ENCODE measurements around the gene MAG.

MAG gene

DNA sequence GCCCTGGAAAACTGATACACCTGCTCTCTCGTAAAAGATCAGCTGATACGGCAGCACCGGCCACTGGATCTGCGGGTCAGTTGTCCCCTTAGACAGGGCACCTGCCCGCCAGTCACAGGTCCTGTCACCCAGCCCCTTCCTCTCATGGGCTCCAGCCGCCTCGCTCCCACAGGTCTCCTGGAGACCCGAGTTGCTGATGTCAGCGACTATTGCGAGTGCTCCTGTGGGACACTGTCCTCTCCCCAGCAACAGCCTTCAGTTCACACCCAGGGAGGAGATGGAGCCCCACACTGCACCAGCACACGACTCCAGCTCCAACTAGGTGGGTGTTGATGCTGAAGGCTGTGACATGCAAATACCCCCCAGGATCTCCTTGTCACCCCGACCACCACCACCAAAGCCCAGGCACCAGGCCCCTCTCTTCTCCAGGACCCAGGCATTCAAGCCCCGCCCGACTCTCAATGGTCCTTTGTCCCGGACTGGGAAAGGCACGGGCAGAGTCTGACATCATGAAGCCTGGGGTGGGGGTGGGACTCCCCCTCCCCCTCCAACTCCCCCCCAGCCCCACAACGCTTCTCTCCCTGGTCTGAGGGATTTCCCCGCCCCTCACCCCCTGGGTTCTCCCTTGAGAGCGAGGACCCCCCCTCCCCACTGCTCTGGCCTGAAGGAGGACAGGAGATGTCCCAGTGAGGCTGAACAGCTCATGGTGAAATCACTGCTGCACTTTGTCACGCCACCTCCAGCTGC is 1.4 kb upstream of the MAG start:
- no peak for DNase-seq (ENCODE audit: low read depth, low spot score)
- TF ChIP-seq, protein P1, sequence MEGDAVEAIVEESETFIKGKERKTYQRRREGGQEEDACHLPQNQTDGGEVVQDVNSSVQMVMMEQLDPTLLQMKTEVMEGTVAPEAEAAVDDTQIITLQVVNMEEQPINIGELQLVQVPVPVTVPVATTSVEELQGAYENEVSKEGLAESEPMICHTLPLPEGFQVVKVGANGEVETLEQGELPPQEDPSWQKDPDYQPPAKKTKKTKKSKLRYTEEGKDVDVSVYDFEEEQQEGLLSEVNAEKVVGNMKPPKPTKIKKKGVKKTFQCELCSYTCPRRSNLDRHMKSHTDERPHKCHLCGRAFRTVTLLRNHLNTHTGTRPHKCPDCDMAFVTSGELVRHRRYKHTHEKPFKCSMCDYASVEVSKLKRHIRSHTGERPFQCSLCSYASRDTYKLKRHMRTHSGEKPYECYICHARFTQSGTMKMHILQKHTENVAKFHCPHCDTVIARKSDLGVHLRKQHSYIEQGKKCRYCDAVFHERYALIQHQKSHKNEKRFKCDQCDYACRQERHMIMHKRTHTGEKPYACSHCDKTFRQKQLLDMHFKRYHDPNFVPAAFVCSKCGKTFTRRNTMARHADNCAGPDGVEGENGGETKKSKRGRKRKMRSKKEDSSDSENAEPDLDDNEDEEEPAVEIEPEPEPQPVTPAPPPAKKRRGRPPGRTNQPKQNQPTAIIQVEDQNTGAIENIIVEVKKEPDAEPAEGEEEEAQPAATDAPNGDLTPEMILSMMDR (IDR thresholded peaks at IDR 0.05; ENCODE audit: low read depth, low read length): no peak
- in situ Hi-C loops (cut with HindIII; ENCODE audit: low sequenced_read_pairs): no loop called here
- no peak overlapping the region for H3K4me3 ChIP-seq (ENCODE audit: low read depth, low read length)

DNA sequence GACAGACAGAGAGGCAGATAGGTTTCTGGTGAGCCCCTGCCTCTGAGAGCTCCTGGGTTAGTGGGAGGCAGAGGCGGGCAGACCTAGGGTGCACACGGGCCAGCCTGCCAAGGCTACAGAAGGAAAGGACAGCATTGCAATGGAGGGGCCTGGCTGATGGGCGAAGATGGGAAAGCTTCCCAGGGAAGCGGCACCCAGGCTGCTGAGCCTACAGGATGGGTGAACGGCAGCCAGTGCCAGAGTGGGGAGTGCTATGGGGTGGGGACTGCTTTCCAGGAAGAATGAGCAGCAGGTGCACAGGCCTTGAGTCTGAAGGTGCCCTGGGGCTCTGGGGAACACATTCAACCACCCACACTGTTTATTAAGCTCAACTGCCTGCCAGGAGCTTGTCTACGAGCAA is 702 bp upstream of the MAG start:
- TF ChIP-seq, protein P1 (IDR thresholded peaks at IDR 0.05; ENCODE audit: low read depth, low read length): no peak
- in situ Hi-C loops (cut with HindIII; ENCODE audit: low sequenced_read_pairs): no loop called here
- no peak overlapping the region for H3K4me3 ChIP-seq (ENCODE audit: low read depth, low read length)
- DNase-seq (ENCODE audit: low read depth, low spot score): no peak

DNA sequence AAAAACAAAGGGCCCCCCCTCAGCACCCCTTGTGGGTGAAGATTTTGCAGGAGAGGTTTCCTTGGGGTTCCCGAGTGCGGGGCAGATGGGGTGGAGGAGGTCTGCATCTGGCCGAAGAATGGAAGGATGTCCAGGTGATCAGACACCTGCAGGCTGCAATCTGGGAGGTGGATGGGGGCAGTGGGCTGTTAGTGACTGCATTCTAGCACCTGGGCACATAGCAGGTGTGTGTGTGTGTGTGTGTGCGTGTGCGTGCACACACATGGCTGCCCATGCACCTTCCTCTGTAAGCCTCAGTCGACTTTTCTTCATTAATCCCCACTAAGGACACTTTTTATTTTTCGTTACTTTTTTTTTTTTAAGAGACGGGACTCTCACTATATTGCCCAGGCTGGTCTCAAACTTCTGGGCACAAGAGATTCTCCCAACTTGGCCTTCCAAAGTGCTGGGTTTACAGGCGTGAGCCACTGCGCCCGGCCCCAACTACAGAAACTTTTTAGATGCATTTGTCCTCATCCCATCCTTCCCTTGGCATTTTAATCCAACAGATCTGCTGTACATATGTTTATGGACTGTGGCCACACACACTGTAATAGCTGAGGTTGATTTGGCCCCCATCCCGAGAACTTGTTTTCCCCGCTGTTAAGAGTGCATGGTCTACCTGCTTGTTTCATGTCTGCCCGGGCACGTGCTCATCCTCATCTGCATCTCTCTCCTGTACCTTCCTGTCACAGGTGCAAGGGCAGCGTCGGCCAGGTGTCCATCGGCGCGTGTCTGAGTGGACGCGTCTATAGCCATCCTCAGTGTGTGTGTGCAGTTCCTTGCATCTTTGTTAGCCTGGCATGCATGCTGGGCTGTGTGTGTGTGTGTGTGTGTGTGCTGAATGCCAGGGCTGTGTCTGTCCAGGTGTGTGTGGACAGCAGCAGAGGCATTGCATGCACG is 731 bp downstream of the MAG start:
- in situ Hi-C loops (cut with HindIII; ENCODE audit: low sequenced_read_pairs): no loop called here
- no peak for DNase-seq (ENCODE audit: low read depth, low spot score)
- TF ChIP-seq, protein P1 (IDR thresholded peaks at IDR 0.05; ENCODE audit: low read depth, low read length): no peak
- no peak overlapping the region for H3K4me3 ChIP-seq (ENCODE audit: low read depth, low read length)

DNA sequence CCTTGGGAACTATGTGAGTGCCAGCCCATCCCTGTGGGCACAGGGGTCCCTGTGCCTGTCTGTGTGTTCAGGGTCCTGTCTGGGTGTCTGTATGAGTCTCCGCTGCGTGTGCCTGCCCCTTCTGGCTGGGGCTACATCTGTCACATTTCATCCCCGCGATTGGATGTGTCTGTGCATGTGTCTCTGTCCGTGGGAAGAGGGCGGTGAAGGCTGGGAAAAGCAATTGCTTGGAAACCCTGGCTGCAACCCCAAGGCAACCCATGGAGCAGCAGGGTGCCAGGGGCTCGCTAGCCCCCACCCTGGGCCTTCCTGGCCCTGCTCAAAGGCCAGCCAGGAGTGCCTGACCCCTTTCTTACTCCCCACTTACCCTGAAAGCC is 1.4 kb downstream of the MAG start:
- DNase-seq (ENCODE audit: low read depth, low spot score): no peak
- no peak overlapping the region for H3K4me3 ChIP-seq (ENCODE audit: low read depth, low read length)
- TF ChIP-seq, protein P1 (IDR thresholded peaks at IDR 0.05; ENCODE audit: low read depth, low read length): no peak
- in situ Hi-C loops (cut with HindIII; ENCODE audit: low sequenced_read_pairs): no loop called here

DNA sequence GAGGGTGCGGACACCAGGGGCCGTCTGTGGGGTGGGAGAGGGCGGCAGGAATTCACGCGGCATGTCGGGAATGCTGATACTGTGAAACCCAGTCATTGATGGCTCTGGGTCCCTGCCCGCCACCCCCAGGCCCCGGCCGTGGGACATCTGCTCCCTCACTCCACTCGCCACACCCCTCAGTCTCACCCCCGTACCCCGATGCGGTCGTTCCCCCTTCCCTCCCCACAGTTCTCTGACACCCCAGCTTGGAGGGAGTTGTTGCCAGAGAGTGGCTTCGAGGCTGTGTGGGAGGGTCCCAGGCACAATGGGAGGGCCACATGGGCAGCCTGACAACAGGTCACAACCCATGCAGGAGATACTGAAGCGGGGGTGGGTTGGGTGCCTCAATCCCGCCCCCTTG is 1.8 kb downstream of the MAG start:
- no peak overlapping the region for H3K4me3 ChIP-seq (ENCODE audit: low read depth, low read length)
- DNase-seq (ENCODE audit: low read depth, low spot score): no peak
- TF ChIP-seq, protein P1 (IDR thresholded peaks at IDR 0.05; ENCODE audit: low read depth, low read length): no peak
- in situ Hi-C loops (cut with HindIII; ENCODE audit: low sequenced_read_pairs): no loop called here

DNA sequence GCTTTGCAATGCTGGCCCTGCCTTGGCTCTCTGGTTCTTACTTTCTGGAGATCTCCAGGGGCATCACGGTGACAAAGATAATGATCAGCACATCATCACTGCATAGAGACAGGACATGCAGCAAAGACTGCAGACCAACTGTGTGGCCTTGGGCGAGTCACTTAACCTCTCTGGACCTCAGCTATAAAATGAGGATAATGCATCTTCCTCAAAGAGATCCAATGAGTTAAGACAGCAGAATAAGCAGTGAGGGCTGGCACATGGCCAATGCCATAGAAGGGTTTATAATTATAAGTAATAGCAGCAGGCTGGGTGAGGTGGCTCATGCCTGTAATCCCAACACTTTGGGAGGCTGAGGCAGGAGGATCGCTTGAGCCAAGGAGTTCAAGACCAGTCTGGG is 2.4 kb downstream of the MAG start:
- DNase-seq (ENCODE audit: low read depth, low spot score): peak; percentile 3
- in situ Hi-C loops (cut with HindIII; ENCODE audit: low sequenced_read_pairs): no loop called here
- TF ChIP-seq, protein P1 (IDR thresholded peaks at IDR 0.05; ENCODE audit: low read depth, low read length): no peak
- no peak overlapping the region for H3K4me3 ChIP-seq (ENCODE audit: low read depth, low read length)
